KG1 (cell line): ENCODE measurements around the gene MROH2B.

ENCODE experiments used
- DNase-seq: peaks from one replicate; lab custom pipeline; 2025; lab: John Stamatoyannopoulos, UW

The MROH2B gene

GRCh38 chr5:41071242-41071641 is at the start of gene MROH2B:
Gene MROH2B (minus strand): TSS chr5:41071342. CDS start chr5:41070852, 490 bp downstream.
- DNase-seq, result no peak

DNA sequence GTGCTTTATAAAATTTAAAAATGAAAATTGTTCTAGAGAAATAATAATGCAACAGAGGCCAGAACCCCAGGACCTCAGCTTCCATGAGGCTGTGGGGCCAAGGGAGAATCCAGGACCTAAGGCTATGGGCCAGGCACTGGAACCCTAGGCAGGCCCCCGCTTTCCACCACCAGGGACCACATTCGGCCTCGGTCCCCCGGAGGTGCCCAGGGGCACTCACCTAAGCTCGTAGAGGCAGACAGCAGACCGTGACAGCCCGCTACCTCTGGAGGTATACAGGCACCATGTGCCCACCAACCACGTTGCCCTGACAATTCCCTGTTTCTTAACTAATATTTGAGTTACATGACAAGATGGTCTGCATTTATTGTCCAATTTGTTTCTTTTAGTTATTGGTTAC is 49.5 kb upstream of the MROH2B start:
- no peak for DNase-seq

DNA sequence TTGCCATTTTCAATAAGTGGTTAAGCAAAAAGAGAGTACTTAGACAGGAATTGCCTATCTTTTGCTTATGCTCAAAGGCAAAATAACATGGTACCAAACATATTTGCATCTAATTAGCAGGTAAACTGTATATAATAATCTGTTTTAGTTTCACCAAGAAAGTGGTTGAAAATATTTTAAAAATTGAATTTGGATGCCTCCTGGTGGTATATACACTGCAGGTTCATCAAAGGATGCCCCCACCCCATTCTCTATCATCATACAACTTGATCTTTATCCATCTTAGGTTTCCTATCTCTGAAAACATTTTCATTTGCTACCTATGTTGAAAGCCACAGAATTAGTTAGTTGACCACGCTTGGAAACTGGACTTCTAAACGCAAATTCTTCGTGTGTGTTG is 47.0 kb upstream of the MROH2B start:
- DNase-seq, result no peak

DNA sequence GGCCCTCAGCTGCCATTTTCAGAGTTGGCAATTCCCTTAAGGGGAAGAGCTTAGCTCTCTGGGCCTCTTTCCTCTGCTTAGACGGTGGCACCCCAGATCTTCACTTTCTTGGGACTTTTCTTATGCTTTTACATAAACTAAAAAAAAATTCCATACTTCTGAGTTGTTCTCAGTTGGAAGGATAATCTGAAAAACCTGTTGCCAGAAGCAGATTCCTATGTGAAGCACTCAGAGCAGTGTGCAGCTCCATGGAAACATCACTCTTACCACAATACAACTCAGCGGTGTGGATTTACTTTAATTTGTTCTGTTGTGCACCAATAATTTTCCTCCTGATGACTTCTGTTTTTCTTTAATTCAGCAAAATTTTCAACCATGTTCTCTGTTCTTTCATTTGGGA is 44.1 kb upstream of the MROH2B start:
- no peak for DNase-seq

DNA sequence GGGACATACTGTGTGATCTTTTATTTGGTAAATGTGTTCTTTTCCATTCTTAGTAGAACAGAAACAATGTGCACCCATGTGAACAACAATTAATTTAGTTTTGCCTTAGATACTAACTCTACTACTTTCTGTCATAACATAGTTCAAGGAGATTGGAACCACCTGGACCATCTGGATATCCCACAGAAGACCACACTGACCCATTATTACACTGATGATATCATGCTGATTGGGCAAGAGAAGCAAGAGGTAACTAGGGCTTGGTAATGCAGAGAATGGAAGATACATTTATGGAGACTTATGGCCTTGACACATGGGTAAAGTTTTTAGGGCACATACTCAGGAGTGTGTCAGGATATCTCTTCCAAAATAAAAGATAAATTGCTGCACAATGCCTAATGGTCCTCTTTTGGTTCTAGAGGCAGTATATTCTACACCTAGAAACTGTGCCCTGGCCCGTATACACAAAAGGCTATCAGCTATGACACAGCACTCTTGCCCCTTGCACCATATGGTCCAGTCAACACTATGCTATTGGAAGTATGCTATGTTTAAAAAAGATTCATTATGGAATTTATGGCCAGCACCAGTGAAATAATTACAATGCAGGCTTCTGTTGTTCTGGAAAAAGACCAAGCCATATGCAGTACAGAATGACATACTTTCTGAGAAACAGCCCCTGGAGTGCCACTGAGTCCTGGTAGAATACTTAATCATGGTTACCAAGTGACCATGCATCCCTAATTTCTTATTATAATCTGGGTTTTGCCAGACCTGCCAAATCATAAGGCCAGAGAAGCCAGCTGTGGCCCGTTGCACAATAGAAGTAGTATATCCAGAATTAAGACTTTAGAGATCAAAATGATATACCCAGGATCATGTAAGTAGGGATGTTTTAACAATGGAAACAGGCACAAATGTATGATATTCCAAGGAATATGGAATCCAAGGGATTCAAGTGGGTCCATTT is 41.6 kb upstream of the MROH2B start:
- DNase-seq, result no peak

- DNase-seq, result no peak
Observed at GRCh38 chr5:41109186-41109585, 38.0 kb upstream of the MROH2B start.

- DNase-seq, result no peak
Observed at GRCh38 chr5:41102341-41102740, 31.2 kb upstream of the MROH2B start.

DNA sequence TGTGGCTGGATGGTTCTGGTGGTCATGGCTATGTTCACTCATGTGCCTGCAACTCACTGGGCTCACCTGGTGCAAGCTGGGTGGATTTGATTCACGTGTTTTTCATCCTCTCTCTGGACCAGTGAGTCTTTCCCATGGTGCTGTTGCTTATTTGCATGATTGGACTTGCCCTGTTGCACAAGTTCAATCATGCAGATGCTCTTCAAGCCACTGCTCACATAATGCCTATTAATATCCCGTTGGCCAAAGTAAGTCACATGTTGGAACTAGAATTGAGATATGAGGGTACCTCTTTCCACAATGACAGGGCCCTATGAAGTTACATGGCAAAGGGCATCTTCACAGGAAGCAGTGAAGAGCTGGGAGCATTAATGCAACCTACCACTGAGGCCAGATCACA is 26.5 kb upstream of the MROH2B start:
- no peak for DNase-seq

GRCh38 chr5:41095324-41096101 is 24.4 kb upstream of the MROH2B start:
- no peak for DNase-seq

GRCh38 chr5:41094871-41095270 is 23.7 kb upstream of the MROH2B start:
- DNase-seq, result no peak

DNA sequence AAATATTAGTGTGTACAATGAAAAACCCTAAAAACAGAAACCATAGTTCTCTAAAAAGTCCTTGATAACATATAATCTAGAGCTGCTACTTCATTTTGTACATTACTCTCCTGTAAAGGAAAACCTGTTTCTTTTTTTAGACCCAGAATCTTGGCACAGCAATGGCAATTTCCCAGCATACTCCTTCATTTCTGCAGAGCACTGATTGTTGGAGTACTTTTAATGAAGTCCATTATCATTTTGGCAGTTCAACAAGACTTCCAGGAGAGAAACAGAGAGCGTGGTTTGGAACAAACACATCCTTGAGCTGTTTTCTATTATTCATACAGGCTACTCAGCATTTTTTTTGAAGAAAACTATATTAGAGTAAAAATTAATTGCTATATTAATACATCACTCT is 22.7 kb upstream of the MROH2B start:
- DNase-seq, result no peak

- DNase-seq, result no peak
Observed at GRCh38 chr5:41087461-41087860, 16.3 kb upstream of the MROH2B start.

DNA sequence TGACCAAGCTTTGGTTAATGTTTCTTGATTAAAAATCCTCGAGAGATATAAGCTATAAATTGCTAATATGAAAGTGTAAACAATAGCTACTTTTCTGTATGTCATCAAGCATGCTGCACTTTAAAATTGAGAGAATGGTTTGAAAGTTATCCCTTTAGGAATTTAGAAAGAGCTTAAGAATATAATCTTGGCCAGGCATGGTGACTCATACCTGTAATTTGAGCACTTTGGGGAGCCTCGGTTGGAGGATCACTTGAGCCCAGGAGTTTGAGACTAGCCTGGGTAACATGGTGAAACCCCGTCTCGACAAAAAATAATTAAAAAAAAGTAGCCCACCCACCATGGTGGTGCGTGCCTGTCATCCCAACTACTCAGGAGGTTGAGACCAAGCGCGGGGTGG is 12.2 kb upstream of the MROH2B start:
- no peak for DNase-seq

- no peak for DNase-seq
Observed at GRCh38 chr5:41071975-41072374, 833 bp upstream of the MROH2B start.

DNA sequence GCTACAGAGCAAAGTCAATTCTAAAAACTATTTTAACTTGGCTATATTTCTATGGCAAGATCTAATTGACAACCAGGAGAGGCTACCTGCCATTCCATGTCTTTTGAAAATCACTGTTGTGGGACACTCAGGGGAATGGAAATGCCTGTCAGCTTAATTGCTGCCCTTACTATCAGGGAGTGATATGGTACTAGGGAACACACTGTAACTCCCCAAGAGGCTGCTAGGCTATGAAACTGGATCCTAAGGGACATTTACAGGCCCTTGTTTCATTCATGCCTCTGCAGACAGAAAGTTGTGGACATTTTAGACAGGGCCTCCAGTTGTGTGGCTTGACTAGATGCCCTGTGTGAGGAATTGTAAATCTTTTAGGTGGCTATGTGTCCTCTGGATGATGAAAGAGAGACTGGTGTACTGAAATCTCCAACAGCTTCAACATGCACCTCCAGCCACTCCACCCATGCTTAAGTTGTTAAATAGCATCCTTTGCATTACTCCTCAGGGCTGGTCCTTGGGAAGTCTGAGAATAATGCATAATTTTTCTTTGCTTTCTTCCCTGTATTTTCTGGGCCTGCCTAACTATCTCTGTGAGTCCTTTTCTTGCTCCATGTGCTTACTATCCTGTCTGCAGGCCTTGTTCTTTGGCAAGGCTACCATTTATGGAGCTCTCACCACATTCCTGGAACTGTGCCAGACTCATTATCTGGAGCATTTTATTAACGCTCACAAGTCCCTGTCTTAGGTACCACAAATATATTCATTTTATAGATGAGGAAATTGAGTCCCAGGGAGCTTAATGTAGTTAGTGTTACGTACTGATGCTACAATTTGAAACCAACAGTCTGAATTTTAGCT is 3.2 kb downstream of the MROH2B start:
- no peak for DNase-seq

DNA sequence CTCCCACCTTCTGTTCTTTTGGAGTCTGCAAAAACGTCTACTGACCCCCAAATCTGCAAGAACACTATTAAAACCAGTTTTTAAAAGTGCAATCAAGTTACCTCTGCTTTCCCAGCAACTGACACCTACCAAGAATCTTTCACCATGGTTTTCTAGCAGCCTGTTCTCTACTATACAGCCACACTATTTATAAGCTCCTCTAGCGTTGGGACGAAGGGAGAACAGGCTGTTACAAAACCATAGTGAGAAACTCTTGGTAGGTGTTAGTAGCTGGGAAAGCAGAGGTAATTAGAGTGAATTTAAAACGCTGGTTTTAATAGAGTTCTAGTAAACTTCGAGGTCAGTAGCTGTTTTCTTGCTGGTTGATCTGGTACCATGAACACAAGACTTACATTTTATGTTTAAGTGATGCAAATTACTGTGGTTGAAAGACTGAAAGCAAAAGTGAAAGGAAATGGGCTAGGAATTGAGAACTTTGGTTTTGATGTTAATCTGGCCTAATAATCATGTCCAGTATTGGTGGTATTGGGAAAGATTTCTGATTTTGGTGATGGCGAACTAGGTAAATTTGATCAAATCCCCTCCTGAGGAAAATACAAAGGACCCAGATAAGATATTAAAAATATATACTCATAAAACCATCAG is 5.3 kb downstream of the MROH2B start:
- no peak for DNase-seq

DNA sequence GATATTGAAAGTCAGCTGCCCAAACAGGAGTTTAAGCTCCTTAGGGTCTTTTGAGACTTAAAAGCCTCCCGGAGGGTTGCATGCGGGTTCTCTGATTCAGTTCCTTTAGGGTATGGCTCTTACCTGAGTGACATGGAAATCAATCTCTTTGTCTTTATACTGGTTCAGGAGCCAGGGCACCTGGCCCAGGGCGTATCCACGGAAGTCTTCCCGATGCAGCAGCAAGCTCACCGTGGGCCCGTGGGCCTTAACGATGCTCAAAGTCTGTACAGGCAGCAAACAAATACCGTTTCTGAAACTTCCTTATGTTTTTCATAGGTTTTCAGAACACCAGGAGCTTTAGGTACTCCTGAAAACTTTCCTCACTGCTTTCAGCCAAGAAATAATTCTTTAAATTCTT is 13.2 kb downstream of the MROH2B start:
- DNase-seq, result no peak

- no peak for DNase-seq
Observed at GRCh38 chr5:41057231-41057630, 13.9 kb downstream of the MROH2B start.

GRCh38 chr5:41048986-41049385 is 22.2 kb downstream of the MROH2B start:
- no peak for DNase-seq

- DNase-seq, result no peak
Observed at GRCh38 chr5:41043109-41043747, 27.9 kb downstream of the MROH2B start.

DNA sequence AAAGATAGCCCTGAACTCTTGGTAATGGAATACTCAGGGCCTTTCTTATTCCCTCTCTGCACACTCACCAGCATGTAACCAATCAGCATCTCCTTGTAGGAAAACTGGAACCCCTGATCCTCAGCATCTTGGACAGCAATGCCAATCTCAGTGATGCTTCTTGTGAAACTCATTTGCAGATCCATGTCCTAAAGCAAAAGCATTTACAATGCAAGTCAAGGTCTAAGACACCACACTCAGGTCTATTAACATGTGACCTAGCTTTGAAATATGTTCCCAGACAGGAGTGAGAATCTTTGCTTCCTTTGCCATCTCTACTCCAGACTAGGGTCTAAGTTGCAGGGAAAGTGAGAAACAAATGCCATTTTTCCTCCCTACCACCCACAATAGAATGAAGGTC is 38.2 kb downstream of the MROH2B start:
- no peak for DNase-seq
